OCI-LY3 (cell line): ENCODE results near the gene FOXO4.

Experiments
- EZH2phosphoT487 ChIP-seq: fragments of 200-600 bp; shearing (Covaris generic); IDR thresholded peaks from 2 replicates; pipeline ENCODE4 v1.6.1; 2018; ENCODE audit warnings: antibody characterized with exemption, mixed run types, low read depth
- TF ChIP-seq, protein P1 (sequence below): fragments of 200-600, 300-600 bp; sonication (generic); IDR thresholded peaks from 2 replicates; pipeline ENCODE4 v1.5.1; 2014; ENCODE audit warnings: antibody characterized with exemption, low read length, low read depth

DNA sequence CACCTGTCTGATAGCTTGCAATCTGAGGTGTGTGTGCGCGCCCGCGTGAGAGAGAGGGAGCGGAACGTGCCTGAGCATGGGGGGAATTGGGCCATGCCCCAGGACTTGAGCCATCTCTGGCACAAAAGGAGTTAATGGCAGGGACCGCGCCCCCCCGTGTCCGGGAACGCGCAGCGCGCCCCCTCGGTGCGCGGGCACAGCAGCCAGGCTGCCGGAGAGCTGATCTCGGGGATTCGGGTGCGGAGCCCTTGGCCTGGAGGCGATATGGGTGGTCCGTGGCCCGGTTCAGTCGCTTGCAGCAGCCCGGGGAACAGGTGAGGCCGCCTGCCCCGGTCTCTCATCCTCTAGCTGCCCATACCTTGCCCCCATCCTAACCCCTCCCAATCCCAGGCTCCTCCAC, 49.0 kb downstream of the FOXO4 start, which contains the start of gene NLGN3:
- TF ChIP-seq, protein P1, sequence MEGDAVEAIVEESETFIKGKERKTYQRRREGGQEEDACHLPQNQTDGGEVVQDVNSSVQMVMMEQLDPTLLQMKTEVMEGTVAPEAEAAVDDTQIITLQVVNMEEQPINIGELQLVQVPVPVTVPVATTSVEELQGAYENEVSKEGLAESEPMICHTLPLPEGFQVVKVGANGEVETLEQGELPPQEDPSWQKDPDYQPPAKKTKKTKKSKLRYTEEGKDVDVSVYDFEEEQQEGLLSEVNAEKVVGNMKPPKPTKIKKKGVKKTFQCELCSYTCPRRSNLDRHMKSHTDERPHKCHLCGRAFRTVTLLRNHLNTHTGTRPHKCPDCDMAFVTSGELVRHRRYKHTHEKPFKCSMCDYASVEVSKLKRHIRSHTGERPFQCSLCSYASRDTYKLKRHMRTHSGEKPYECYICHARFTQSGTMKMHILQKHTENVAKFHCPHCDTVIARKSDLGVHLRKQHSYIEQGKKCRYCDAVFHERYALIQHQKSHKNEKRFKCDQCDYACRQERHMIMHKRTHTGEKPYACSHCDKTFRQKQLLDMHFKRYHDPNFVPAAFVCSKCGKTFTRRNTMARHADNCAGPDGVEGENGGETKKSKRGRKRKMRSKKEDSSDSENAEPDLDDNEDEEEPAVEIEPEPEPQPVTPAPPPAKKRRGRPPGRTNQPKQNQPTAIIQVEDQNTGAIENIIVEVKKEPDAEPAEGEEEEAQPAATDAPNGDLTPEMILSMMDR: no peak
- TF ChIP-seq EZH2phosphoT487: no peak
